ENCODE results near the gene BSCL2.
A peak's percentile ranks its signal among the peaks of the same experiment; 100 is the strongest.
"Not testable (repeated sequence)": the region's sequence is repeated elsewhere in the genome, so short reads cannot be mapped to it uniquely, and the experiment has no call there.

Gene BSCL2

GRCh38 chr11:62664405-62665074 lies 42.7 kb downstream of the BSCL2 start:
- Histone ChIP-seq H2AFZ (ENCODE audit: low read depth) (peak overlapping the region; percentile 84), H3K36me3 (ENCODE audit: insufficient read depth) (no peaks in the 10 kb centered on the region), H3K27me3 (ENCODE audit: insufficient read depth, low read depth) (no peaks in the 10 kb centered on the region), H3K4me2 (peak overlapping the region; percentile 71), H3K79me2 (ENCODE audit: insufficient read depth, low read depth) (no peaks in the 10 kb centered on the region), H3K27ac (peak overlapping the region; percentile 45; the same call in 1 of the 2 replicates), H3K9ac (peak overlapping the region; percentile 67; the same call in 1 of the 2 replicates), H3K4me1 (ENCODE audit: low read depth, poor library complexity, severe bottlenecking) (peaks cover 9% of the 10 kb centered on the region), H4K20me1 (ENCODE audit: insufficient read depth) (no peaks in the 10 kb centered on the region), H3K4me3 (IDR thresholded peaks at IDR 0.05; ENCODE audit: insufficient read depth, low read depth, low read length) (no peak overlapping the region)
- TF ChIP-seq, protein P1, sequence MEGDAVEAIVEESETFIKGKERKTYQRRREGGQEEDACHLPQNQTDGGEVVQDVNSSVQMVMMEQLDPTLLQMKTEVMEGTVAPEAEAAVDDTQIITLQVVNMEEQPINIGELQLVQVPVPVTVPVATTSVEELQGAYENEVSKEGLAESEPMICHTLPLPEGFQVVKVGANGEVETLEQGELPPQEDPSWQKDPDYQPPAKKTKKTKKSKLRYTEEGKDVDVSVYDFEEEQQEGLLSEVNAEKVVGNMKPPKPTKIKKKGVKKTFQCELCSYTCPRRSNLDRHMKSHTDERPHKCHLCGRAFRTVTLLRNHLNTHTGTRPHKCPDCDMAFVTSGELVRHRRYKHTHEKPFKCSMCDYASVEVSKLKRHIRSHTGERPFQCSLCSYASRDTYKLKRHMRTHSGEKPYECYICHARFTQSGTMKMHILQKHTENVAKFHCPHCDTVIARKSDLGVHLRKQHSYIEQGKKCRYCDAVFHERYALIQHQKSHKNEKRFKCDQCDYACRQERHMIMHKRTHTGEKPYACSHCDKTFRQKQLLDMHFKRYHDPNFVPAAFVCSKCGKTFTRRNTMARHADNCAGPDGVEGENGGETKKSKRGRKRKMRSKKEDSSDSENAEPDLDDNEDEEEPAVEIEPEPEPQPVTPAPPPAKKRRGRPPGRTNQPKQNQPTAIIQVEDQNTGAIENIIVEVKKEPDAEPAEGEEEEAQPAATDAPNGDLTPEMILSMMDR (conservative IDR thresholded peaks at IDR 0.05; ENCODE audit: low read depth, low read length), result no peak

GRCh38 chr11:62656796-62657429 lies 50.3 kb downstream of the BSCL2 start:
- H3K4me1 ChIP-seq (ENCODE audit: low read depth, poor library complexity, severe bottlenecking), result peaks cover 6% of the 10 kb centered on the region
- no peak overlapping the region for H2AFZ ChIP-seq (ENCODE audit: low read depth)
- peaks cover 12% of the 10 kb centered on the region; the same call in 1 of the 2 replicates for H3K79me2 ChIP-seq (ENCODE audit: insufficient read depth, low read depth)
- H3K4me2 ChIP-seq, result no peak overlapping the region
- H3K4me3 ChIP-seq (IDR thresholded peaks at IDR 0.05; ENCODE audit: insufficient read depth, low read depth, low read length), result no peak overlapping the region
- H3K36me3 ChIP-seq (ENCODE audit: insufficient read depth), result no peaks in the 10 kb centered on the region
- H3K27ac ChIP-seq, result no peak overlapping the region
- H3K9ac ChIP-seq, result no peak overlapping the region
- no peaks in the 10 kb centered on the region for H4K20me1 ChIP-seq (ENCODE audit: insufficient read depth)
- TF ChIP-seq, protein P1 (conservative IDR thresholded peaks at IDR 0.05; ENCODE audit: low read depth, low read length), result no peak
- no peaks in the 10 kb centered on the region for H3K27me3 ChIP-seq (ENCODE audit: insufficient read depth, low read depth)

DNA sequence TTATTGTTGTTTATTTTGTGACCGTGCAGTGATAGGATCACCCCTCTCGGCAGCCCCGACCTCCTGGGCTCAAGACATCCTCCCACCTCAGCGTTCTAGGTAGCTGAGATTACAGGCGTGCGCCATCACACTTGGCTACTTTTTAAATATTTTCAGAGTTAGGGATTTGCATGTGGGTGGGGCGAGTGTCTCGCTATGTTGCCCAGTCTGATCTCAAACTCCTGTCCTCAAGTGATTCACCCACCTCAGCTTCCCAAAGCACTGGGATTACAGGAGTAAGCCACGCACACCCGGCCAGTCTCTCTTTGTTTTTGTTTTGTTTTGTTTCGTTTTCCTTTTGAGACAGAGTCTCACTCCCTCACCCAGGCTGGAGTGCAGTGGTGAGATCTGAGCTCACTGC lies 52.9 kb downstream of the BSCL2 start:
- no peak overlapping the region for H3K27ac ChIP-seq
- H2AFZ ChIP-seq (ENCODE audit: low read depth), result peak overlapping the region; percentile 16; the same call in 1 of the 2 replicates
- H3K9ac ChIP-seq, result no peak overlapping the region
- H3K4me2 ChIP-seq, result no peak overlapping the region
- no peaks in the 10 kb centered on the region for H4K20me1 ChIP-seq (ENCODE audit: insufficient read depth)
- H3K4me1 ChIP-seq (ENCODE audit: low read depth, poor library complexity, severe bottlenecking), result peaks cover 16% of the 10 kb centered on the region
- TF ChIP-seq, protein P1 (conservative IDR thresholded peaks at IDR 0.05; ENCODE audit: low read depth, low read length), result no peak
- H3K36me3 ChIP-seq (ENCODE audit: insufficient read depth), result no peaks in the 10 kb centered on the region
- no peak overlapping the region for H3K4me3 ChIP-seq (IDR thresholded peaks at IDR 0.05; ENCODE audit: insufficient read depth, low read depth, low read length)
- no peaks in the 10 kb centered on the region for H3K27me3 ChIP-seq (ENCODE audit: insufficient read depth, low read depth)
- H3K79me2 ChIP-seq (ENCODE audit: insufficient read depth, low read depth), result peaks cover 29% of the 10 kb centered on the region; the same call in 1 of the 2 replicates

- no peaks in the 10 kb centered on the region for H3K27me3 ChIP-seq (ENCODE audit: insufficient read depth, low read depth)
- H4K20me1 ChIP-seq (ENCODE audit: insufficient read depth), result no peaks in the 10 kb centered on the region
- TF ChIP-seq, protein P1 (conservative IDR thresholded peaks at IDR 0.05; ENCODE audit: low read depth, low read length), result no peak
- H3K27ac ChIP-seq, result peak overlapping the region; percentile 78
- H3K36me3 ChIP-seq (ENCODE audit: insufficient read depth), result no peaks in the 10 kb centered on the region
- H2AFZ ChIP-seq (ENCODE audit: low read depth), result peak overlapping the region; percentile 72; the same call in 1 of the 2 replicates
- peaks cover 29% of the 10 kb centered on the region; the same call in 1 of the 2 replicates for H3K79me2 ChIP-seq (ENCODE audit: insufficient read depth, low read depth)
- H3K4me1 ChIP-seq (ENCODE audit: low read depth, poor library complexity, severe bottlenecking), result peaks cover 22% of the 10 kb centered on the region
- peak overlapping the region; percentile 32 for H3K4me3 ChIP-seq (IDR thresholded peaks at IDR 0.05; ENCODE audit: insufficient read depth, low read depth, low read length)
- H3K9ac ChIP-seq, result peak overlapping the region; percentile 72
- peak overlapping the region; percentile 71 for H3K4me2 ChIP-seq
Measured at GRCh38 chr11:62652161-62653006, 54.8 kb downstream of the BSCL2 start.

DNA sequence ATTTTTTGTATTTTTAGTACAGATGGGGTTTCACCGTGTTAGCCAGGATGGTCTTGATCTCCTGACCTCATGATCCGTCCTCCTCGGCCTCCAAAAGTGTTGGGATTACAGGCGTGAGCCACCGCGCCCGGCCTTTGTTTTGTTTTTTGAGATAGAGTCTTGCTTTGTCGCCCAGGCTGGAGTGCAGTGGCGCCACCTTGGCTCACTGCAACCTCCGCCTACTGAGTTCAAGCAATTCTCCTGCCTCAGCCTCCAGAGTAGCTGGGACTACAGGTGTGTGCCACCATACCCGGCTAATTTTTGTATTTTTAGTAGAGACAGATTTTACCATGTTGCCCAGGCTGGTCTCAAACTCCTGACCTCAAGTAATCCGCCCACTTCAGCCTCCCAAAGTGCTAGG lies 56.9 kb downstream of the BSCL2 start:
- H4K20me1 ChIP-seq (ENCODE audit: insufficient read depth); H3K4me2 ChIP-seq; H2AFZ ChIP-seq (ENCODE audit: low read depth); H3K4me3 ChIP-seq (IDR thresholded peaks at IDR 0.05; ENCODE audit: insufficient read depth, low read depth, low read length); H3K36me3 ChIP-seq (ENCODE audit: insufficient read depth); H3K27me3 ChIP-seq (ENCODE audit: insufficient read depth, low read depth); H3K9ac ChIP-seq; H3K27ac ChIP-seq: not testable (repeated sequence)
- Histone ChIP-seq H3K79me2 (ENCODE audit: insufficient read depth, low read depth) (peaks cover 40% of the 10 kb centered on the region), H3K4me1 (ENCODE audit: low read depth, poor library complexity, severe bottlenecking) (peaks cover 33% of the 10 kb centered on the region)
